Endothelial cell of umbilical vein (primary cell): Measurements from ENCODE around the gene TSPAN15. TPM values are rescaled to one million over a fixed set of nuclear protein-coding genes. Genes with fewer than 3 reads are reported as not detected.

Experiments used
- BruUV-seq: library from RNA; stranded (reverse); fragments of 400-500 nt; replicated peaks from 2 replicates; lab custom pipeline; 2021; lab: Mats Ljungman, UMichigan
- CTCF ChIA-PET: fragments of 300-600, 350-600 bp; sonication (Branson Sonifier 250); formaldehyde crosslinking; loops from one replicate; lab custom pipeline; 2021; ENCODE audit warnings: antibody characterized with exemption, inconsistent platforms; lab: Charles Lee
- POLR2A ChIA-PET: fragments of 300-600, 350-600 bp; sonication (Branson Sonifier 250); formaldehyde crosslinking; loops from one replicate; lab custom pipeline; 2021; ENCODE audit warnings: antibody characterized with exemption, inconsistent platforms; lab: Charles Lee
- DNase-seq: peaks from one replicate; pipeline ENCODE4 v3.0.0-alpha.2; 2011; ENCODE audit warnings: low read depth, low spot score
- FAIRE-seq: peaks from 2 replicates; lab custom pipeline; 2011; peaks lifted over from hg19 to GRCh38; lab: Jason Lieb, UNC
- H2AFZ ChIP-seq: 2 replicates; pipeline ENCODE4 v1.6.0; 2012; ENCODE audit warnings: low read depth, low read length, control low read depth, inconsistent platforms
- H3K27ac ChIP-seq: 2 replicates; pipeline ENCODE4 v1.5.1; 2011; ENCODE audit warnings: low read depth, mild to moderate bottlenecking, control low read depth, low read length, moderate library complexity; ENCODE audit not compliant: insufficient read depth
- H3K27me3 ChIP-seq, 2 experiments: 2 replicates each; pipeline versions ENCODE4 v1.6.0 to v1.6.1; 2011; ENCODE audit warnings: low read length in 2 of 2, mixed read lengths in 1 of 2; ENCODE audit not compliant: control insufficient read depth in 2 of 2, insufficient read depth in 2 of 2
- H3K36me3 ChIP-seq, 2 experiments: 2 replicates in 1 of 2; 3 replicates in 1 of 2; pipeline ENCODE4 v1.5.1; 2011; ENCODE audit warnings: low read length in 2 of 2, mild to moderate bottlenecking in 1 of 2, moderate library complexity in 1 of 2; ENCODE audit not compliant: control insufficient read depth in 2 of 2, insufficient read depth in 2 of 2; ENCODE audit errors: extremely low read depth in 1 of 2
- H3K4me1 ChIP-seq: 3 replicates; pipeline ENCODE4 v1.5.1; 2011; ENCODE audit warnings: mild to moderate bottlenecking, low read length; ENCODE audit not compliant: control insufficient read depth, insufficient read depth; ENCODE audit errors: extremely low read depth
- H3K4me2 ChIP-seq: 2 replicates; pipeline ENCODE4 v1.6.1; 2011; ENCODE audit warnings: low read length, control low read depth, mixed read lengths; ENCODE audit not compliant: insufficient read depth
- H3K4me3 ChIP-seq, 3 experiments: fragments of 200-600 bp in 1 of 3; sonication (generic), shearing (Covaris generic) in 1 of 3; replicated peaks in 1 of 3; 2 replicates each; pipeline ENCODE4 v1.5.1; 2011 to 2016; ENCODE audit warnings: control low read depth in 3 of 3, low read length in 3 of 3, mild to moderate bottlenecking in 2 of 3, inconsistent platforms in 1 of 3, low read depth in 1 of 3, moderate library complexity in 1 of 3; ENCODE audit not compliant: insufficient read depth in 1 of 3
- H3K79me2 ChIP-seq: 2 replicates; pipeline ENCODE4 v1.6.0; 2012; ENCODE audit warnings: low read length, inconsistent platforms; ENCODE audit not compliant: control insufficient read depth, insufficient read depth
- H3K9ac ChIP-seq: replicated peaks from 2 replicates; pipeline ENCODE3; 2011; ENCODE audit warnings: low read length, control low read depth; ENCODE audit not compliant: insufficient read depth; ENCODE audit errors: extremely low read depth
- H3K9me1 ChIP-seq: replicated peaks from 3 replicates; pipeline ENCODE4 v1.6.0; 2011; ENCODE audit warnings: mild to moderate bottlenecking, low read length; ENCODE audit not compliant: control insufficient read depth, insufficient read depth; ENCODE audit errors: extremely low read depth
- H3K9me3 ChIP-seq: replicated peaks from 2 replicates; pipeline ENCODE4 v1.5.1; 2012; ENCODE audit warnings: low read length, inconsistent platforms; ENCODE audit not compliant: control insufficient read depth, insufficient read depth
- H4K20me1 ChIP-seq: replicated peaks from 2 replicates; pipeline ENCODE3; 2011; ENCODE audit warnings: mild to moderate bottlenecking, low read length; ENCODE audit not compliant: control insufficient read depth, insufficient read depth; ENCODE audit errors: extremely low read depth
- CTCF ChIP-seq, 2 donors: IDR thresholded peaks; 1 replicate in 1 of 2; 2 replicates in 1 of 2; pipeline ENCODE4 v1.5.1; 2011; ENCODE audit warnings: low read length in 2 of 2, mild to moderate bottlenecking in 2 of 2, moderate library complexity in 2 of 2, control low read depth in 1 of 2, inconsistent platforms in 1 of 2, low read depth in 1 of 2; ENCODE audit not compliant: insufficient read depth in 1 of 2; ENCODE audit errors: extremely low read depth in 1 of 2
- EZH2 ChIP-seq: IDR thresholded peaks from 2 replicates; pipeline ENCODE4 v1.6.1; 2012; ENCODE audit warnings: borderline replicate concordance, low read depth, mild to moderate bottlenecking, moderate library complexity, low read length, inconsistent platforms; ENCODE audit not compliant: severe bottlenecking
- FOS ChIP-seq: IDR thresholded peaks from 2 replicates; pipeline ENCODE4 v1.6.1; 2011; ENCODE audit warnings: mild to moderate bottlenecking, low read length, moderate library complexity, borderline replicate concordance; ENCODE audit not compliant: insufficient read depth
- GATA2 ChIP-seq: IDR thresholded peaks from 2 replicates; pipeline ENCODE4 v1.7.0; 2011; ENCODE audit warnings: low read depth, mild to moderate bottlenecking, moderate library complexity, mixed read lengths, low read length; ENCODE audit not compliant: insufficient read length, insufficient read depth
- JUN ChIP-seq: IDR thresholded peaks from 2 replicates; pipeline ENCODE4 v1.6.1; 2011; ENCODE audit warnings: borderline replicate concordance, low read depth; ENCODE audit not compliant: insufficient read length, insufficient read depth
- MAX ChIP-seq: IDR thresholded peaks from 2 replicates; pipeline ENCODE4 v1.6.1; 2011; ENCODE audit not compliant: insufficient read depth, insufficient read length
- MYC ChIP-seq: IDR thresholded peaks from one replicate; pipeline ENCODE4 v1.6.1; 2011; ENCODE audit warnings: mild to moderate bottlenecking, low read depth, low read length
- POLR2A ChIP-seq: IDR thresholded peaks from 2 replicates; pipeline ENCODE4 v1.6.1; 2012; ENCODE audit warnings: low read depth, mild to moderate bottlenecking, control low read depth, low read length
- POLR2AphosphoS5 ChIP-seq: IDR thresholded peaks from 2 replicates; pipeline ENCODE4 v1.6.1; 2012; ENCODE audit warnings: low read depth, mild to moderate bottlenecking, control low read depth, low read length, moderate library complexity; ENCODE audit not compliant: insufficient read depth
- dilution Hi-C: fragments of 300-500 bp; cut with MboI; formaldehyde crosslinking; loops from one replicate; pipeline ENCODE4 v1.15.0; 2019; ENCODE audit warnings: low sequenced_read_pairs; ENCODE audit not compliant: extremely low pct_ligation_motif_present
- intact Hi-C: fragments of 100-400 bp; cut with micrococcal nuclease; formaldehyde crosslinking; loops from one replicate; pipeline ENCODE4 v1.10.0; 2022
- polyA plus RNA-seq, 4 experiments: library from polyadenylated mRNA; depleted of rRNA in 3 of 4; stranded (reverse) in 3 of 4; unstranded in 1 of 4; fragments of >200 nt; gene quantifications; 2 replicates each; pipeline versions ENCODE4 v1.2.1 to v1.2.3, GENCODE V29; 2011 to 2012; ENCODE audit warnings: missing spikeins in 1 of 4
- total RNA-seq: library from RNA; stranded (reverse); gene quantifications from 2 replicates; pipeline ENCODE4 v1.2.3, GENCODE V29; 2021

TSPAN15 gene
- total and polyA plus RNA-seq, 2 donors (not counting 3 experiments of a cell fraction or from before 2014, with no cell fraction given) = 78.4 to 189 TPM

- Histone ChIP-seq H3K36me3 (no peaks in the 10 kb centered on the region), H2AFZ (no peak overlapping the region), H3K9me1 (no peaks in the 10 kb centered on the region), H3K27me3 (no peaks in the 10 kb centered on the region), H3K9me3 (no peaks in the 10 kb centered on the region), H3K9ac (no peak overlapping the region), H3K4me3 (no peak overlapping the region), H3K4me2 (no peak overlapping the region), H3K27ac (no peak overlapping the region), H4K20me1 (no peaks in the 10 kb centered on the region), H3K4me1 (peaks cover 3% of the 10 kb centered on the region), H3K79me2 (no peaks in the 10 kb centered on the region)
- DNase-seq = no peak
- POLR2A ChIA-PET = no interaction called here
- TF ChIP-seq EZH2 = no peak
- no peak for TF ChIP-seq MAX
- no peak for TF ChIP-seq POLR2A
- no peak for TF ChIP-seq GATA2
- no peak for TF ChIP-seq MYC
- TF ChIP-seq FOS = no peak
- TF ChIP-seq JUN = no peak
- no peak for TF ChIP-seq CTCF (IDR thresholded peaks at IDR 0.05; ENCODE audit: extremely low read depth in 1 of 2, insufficient read depth in 1 of 2, low read depth in 1 of 2, low read length in 2 of 2)
- no peak for TF ChIP-seq POLR2AphosphoS5
- intact Hi-C loops = no loop called here
- FAIRE-seq = no peak
- BruUV-seq = no TSS peak
- dilution Hi-C loops = no loop called here
- CTCF ChIA-PET = interaction anchor here (1.1 kb wide), 1 partner anchor 47 kb away, joined by 4 read pairs; no protein-coding TSS in a partner anchor
Measured at GRCh38 chr10:69439350-69439739, 11.9 kb upstream of the TSPAN15 start.
